ENCODE results near the gene PIGR. TPM values are rescaled to one million over a fixed set of nuclear protein-coding genes. Genes with fewer than 3 reads are reported as not detected.

Gene PIGR
- total and polyA plus RNA-seq, 10 of the 15 experiments (the other 5 are each of a cell fraction or from before 2014, with no cell fraction given) = 0.96 to 7.6 (median 1.8) TPM

GRCh38 chr1:206882555-206882954 lies 63.7 kb downstream of the PIGR start:
- intact Hi-C loops (cut with micrococcal nuclease; ENCODE audit: unreplicated experiment) = no loop called here

More at GRCh38 chr1:206882555-206882954, 63.7 kb downstream of the PIGR start:
- Histone ChIP-seq H3K27ac (ENCODE audit: control insufficient read depth, insufficient read depth) (no peak overlapping the region), H2AFZ (ENCODE audit: control insufficient read depth, low read depth, low read length) (no peak overlapping the region), H4K20me1 (ENCODE audit: control insufficient read depth, insufficient read depth) (no peaks in the 10 kb centered on the region), H3K27me3 (replicated peaks in 1 of 2; ENCODE audit: control insufficient read depth in 2 of 2, insufficient read depth in 2 of 2, low read length in 1 of 2) (no peaks in the 10 kb centered on the region), H3K9ac (ENCODE audit: control insufficient read depth, insufficient read depth, low read length) (no peak overlapping the region), H3K4me3 (no peak overlapping the region), H3K4me2 (ENCODE audit: control insufficient read depth, insufficient read depth) (no peak overlapping the region), H3K4me1 (ENCODE audit: control insufficient read depth, insufficient read depth, low read length) (no peaks in the 10 kb centered on the region), H3K36me3 (ENCODE audit: control insufficient read depth in 2 of 2, insufficient read depth in 2 of 2, low read length in 1 of 2) (no peaks in the 10 kb centered on the region), H3K79me2 (ENCODE audit: control insufficient read depth, insufficient read depth, low read length) (no peaks in the 10 kb centered on the region), H3K9me3 (replicated peaks; ENCODE audit: control insufficient read depth, insufficient read depth, low read length) (peaks cover 3% of the 10 kb centered on the region; the same call in 2 of the 3 replicates)
- ATAC-seq = no peak
- ChIA-PET POLR2A (no interaction called here), SMC1A (ENCODE audit: uncharacterized antibody, unreplicated experiment) (interaction anchor here (1.0 to 2.3 kb wide), 4 partner anchors 11 to 148 kb away, joined by 3 to 9 read pairs (median 4); no protein-coding TSS in a partner anchor), RAD21 (ENCODE audit: unreplicated experiment) (no interaction called here), CTCF (interaction anchor here (1.0 to 3.4 kb wide), 10 partner anchors 8 to 617 kb away, joined by 3 to 22 read pairs (median 5); partner anchors contain the start of gene IL20)
- TF ChIP-seq POU2F2 (IDR thresholded peaks at IDR 0.05; ENCODE audit: borderline replicate concordance, low read depth, low read length) = no peak
- no peak for TF ChIP-seq NKRF (conservative IDR thresholded peaks at IDR 0.05)
- peak in 1 of 3 experiments; percentile 16; a peak in 1 of 6 replicates for TF ChIP-seq CTCF (IDR thresholded peaks at IDR 0.05 in 2 of 3, conservative IDR thresholded peaks at IDR 0.05 in 1 of 3; ENCODE audit: control insufficient read depth in 2 of 3, extremely low read depth in 1 of 3, insufficient read depth in 1 of 3, low read depth in 3 of 3, low read length in 3 of 3)
- TF ChIP-seq ZNF274 (IDR thresholded peaks at IDR 0.05; ENCODE audit: insufficient read depth, insufficient read length) = no peak
- BruUV-seq (replicated peaks) = no TSS peak
- in situ Hi-C loops (cut with MboI) = no loop called here
- WGBS (ENCODE audit: insufficient coverage, insufficient replicate concordance, low lambda C conversion rate, missing lambda C conversion rate) = 39% methylated on average over 3 of the region's 3 CpGs
- no peak for DNase-seq (ENCODE audit: low read depth, low spot score)
- no peak for FAIRE-seq
